ENCODE results near the gene TNS3.

DNA sequence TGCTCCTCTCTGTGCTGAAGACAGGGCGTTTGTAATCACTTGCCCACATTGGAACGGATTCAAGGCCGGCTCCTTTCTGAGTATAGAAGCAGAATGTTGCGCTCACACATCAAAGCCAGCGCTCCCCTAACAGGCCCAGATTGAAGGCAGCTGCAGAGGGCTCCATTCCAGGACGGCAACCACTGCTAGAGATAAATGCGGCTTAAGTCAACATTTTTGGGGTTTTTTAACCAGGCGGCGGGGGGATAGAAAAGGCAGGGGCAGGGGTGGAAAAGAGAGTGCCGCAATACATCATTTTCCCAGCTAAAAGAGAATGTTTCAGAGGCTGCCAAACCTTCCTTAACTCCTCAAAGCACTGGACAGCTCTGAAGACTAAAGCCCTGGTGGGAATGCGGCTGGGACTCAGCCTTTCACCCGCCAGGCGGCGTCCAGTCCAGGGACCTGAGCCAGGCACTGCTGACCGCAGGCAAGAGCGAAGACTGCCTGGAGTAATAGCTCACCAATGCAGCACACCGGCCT is 189.6 kb downstream of the TNS3 start:
- TF ChIP-seq EZH2 (IDR thresholded peaks at IDR 0.05; ENCODE audit: borderline replicate concordance, low read depth, low read length, severe bottlenecking): no peak
- TF ChIP-seq, protein P1, sequence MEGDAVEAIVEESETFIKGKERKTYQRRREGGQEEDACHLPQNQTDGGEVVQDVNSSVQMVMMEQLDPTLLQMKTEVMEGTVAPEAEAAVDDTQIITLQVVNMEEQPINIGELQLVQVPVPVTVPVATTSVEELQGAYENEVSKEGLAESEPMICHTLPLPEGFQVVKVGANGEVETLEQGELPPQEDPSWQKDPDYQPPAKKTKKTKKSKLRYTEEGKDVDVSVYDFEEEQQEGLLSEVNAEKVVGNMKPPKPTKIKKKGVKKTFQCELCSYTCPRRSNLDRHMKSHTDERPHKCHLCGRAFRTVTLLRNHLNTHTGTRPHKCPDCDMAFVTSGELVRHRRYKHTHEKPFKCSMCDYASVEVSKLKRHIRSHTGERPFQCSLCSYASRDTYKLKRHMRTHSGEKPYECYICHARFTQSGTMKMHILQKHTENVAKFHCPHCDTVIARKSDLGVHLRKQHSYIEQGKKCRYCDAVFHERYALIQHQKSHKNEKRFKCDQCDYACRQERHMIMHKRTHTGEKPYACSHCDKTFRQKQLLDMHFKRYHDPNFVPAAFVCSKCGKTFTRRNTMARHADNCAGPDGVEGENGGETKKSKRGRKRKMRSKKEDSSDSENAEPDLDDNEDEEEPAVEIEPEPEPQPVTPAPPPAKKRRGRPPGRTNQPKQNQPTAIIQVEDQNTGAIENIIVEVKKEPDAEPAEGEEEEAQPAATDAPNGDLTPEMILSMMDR (IDR thresholded peaks at IDR 0.05; ENCODE audit: extremely low read depth in 1 of 2, insufficient read depth in 1 of 2, low read depth in 1 of 2, low read length in 2 of 2): no peak
- TF ChIP-seq POLR2A (IDR thresholded peaks at IDR 0.05; ENCODE audit: low read depth, low read length): no peak
- no peak for TF ChIP-seq POLR2AphosphoS5 (IDR thresholded peaks at IDR 0.05; ENCODE audit: insufficient read depth, low read depth, low read length)
- no peak for TF ChIP-seq MAX (IDR thresholded peaks at IDR 0.05; ENCODE audit: insufficient read depth, insufficient read length)
- TF ChIP-seq MYC (IDR thresholded peaks at IDR 0.05; ENCODE audit: low read depth, low read length): no peak

Measured in endothelial cell of umbilical vein (primary cell).